ENCODE data around the gene DUSP1. TPM values are rescaled to one million over a fixed set of nuclear protein-coding genes. Genes with fewer than 3 reads are reported as not detected.
"Not testable (repeated sequence)": the region's sequence is repeated elsewhere in the genome, so short reads cannot be mapped to it uniquely, and the experiment has no call there.

Gene DUSP1
- total RNA-seq, 1 donor from 2014 or later, result 103 TPM

GRCh38 chr5:172800088-172800551 is 29.1 kb upstream of the DUSP1 start:
- intact Hi-C loops (cut with DNase I), result no loop called here
- peak; percentile 23 for ATAC-seq
- peak; percentile 94 for DNase-seq (ENCODE audit: missing footprints)

- no peak for ATAC-seq
- intact Hi-C loops (cut with DNase I), result no loop called here
These were observed 28.4 kb upstream of the DUSP1 start for GRCh38 chr5:172799416-172799815.

GRCh38 chr5:172798422-172799215 is 27.6 kb upstream of the DUSP1 start:
- ATAC-seq (no peak), DNase-seq (ENCODE audit: missing footprints) (no peak)
- intact Hi-C loops (cut with DNase I), result no loop called here

More at GRCh38 chr5:172799416-172799815, 28.4 kb upstream of the DUSP1 start:
- DNase-seq (ENCODE audit: missing footprints), result no peak

- no peak for DNase-seq (ENCODE audit: missing footprints)
- no peak for ATAC-seq
- intact Hi-C loops (cut with DNase I), result no loop called here
These were observed 26.8 kb upstream of the DUSP1 start for GRCh38 chr5:172797771-172798191.

GRCh38 chr5:172796306-172796705 is 25.3 kb upstream of the DUSP1 start:
- no peak for DNase-seq (ENCODE audit: missing footprints)
- no peak for ATAC-seq
- intact Hi-C loops (cut with DNase I), result no loop called here

GRCh38 chr5:172795318-172795977 is 24.5 kb upstream of the DUSP1 start:
- ATAC-seq, result peak; percentile 95
- peak; percentile 95 for DNase-seq (ENCODE audit: missing footprints)
- intact Hi-C loops (cut with DNase I), result loop anchor here (2.0 kb wide), 1 partner anchor 25 kb away; the partner anchor contains the start of gene DUSP1

- intact Hi-C loops (cut with DNase I), result loop anchor here (2.0 kb wide), 1 partner anchor 23 kb away; the partner anchor contains the start of gene DUSP1
These were observed 22.8 kb upstream of the DUSP1 start for GRCh38 chr5:172793577-172794488.

GRCh38 chr5:172792701-172793570 is 21.9 kb upstream of the DUSP1 start:
- intact Hi-C loops (cut with DNase I), result no loop called here
- ATAC-seq, result no peak
- DNase-seq (ENCODE audit: missing footprints), result no peak

More at GRCh38 chr5:172793577-172794488, 22.8 kb upstream of the DUSP1 start:
- ATAC-seq (no peak), DNase-seq (ENCODE audit: missing footprints) (no peak)

GRCh38 chr5:172791726-172792445 is 20.9 kb upstream of the DUSP1 start:
- intact Hi-C loops (cut with DNase I), result no loop called here
- DNase-seq (ENCODE audit: missing footprints), result no peak
- no peak for ATAC-seq

GRCh38 chr5:172791286-172791685 is 20.3 kb upstream of the DUSP1 start:
- DNase-seq (ENCODE audit: missing footprints) (no peak), ATAC-seq (no peak)
- intact Hi-C loops (cut with DNase I), result no loop called here

GRCh38 chr5:172790496-172790889 is 19.5 kb upstream of the DUSP1 start:
- ATAC-seq (no peak), DNase-seq (ENCODE audit: missing footprints) (no peak)
- intact Hi-C loops (cut with DNase I), result no loop called here

GRCh38 chr5:172789687-172790495 is 18.9 kb upstream of the DUSP1 start:
- no peak for DNase-seq (ENCODE audit: missing footprints)
- intact Hi-C loops (cut with DNase I), result no loop called here
- peak; percentile 1 for ATAC-seq

- intact Hi-C loops (cut with DNase I), result no loop called here
These were observed 18.0 kb upstream of the DUSP1 start for GRCh38 chr5:172788771-172789686.

GRCh38 chr5:172787538-172787937 is 16.5 kb upstream of the DUSP1 start:
- intact Hi-C loops (cut with DNase I); DNase-seq (ENCODE audit: missing footprints); ATAC-seq: not testable (repeated sequence)

More at GRCh38 chr5:172788771-172789686, 18.0 kb upstream of the DUSP1 start:
- peak; percentile 81 for DNase-seq (ENCODE audit: missing footprints)
- ATAC-seq, result peak; percentile 75

- DNase-seq (ENCODE audit: missing footprints), result no peak
- intact Hi-C loops (cut with DNase I), result no loop called here
- no peak for ATAC-seq
These were observed 15.9 kb upstream of the DUSP1 start for GRCh38 chr5:172786736-172787462.
